NCI-H226 (cell line): ENCODE measurements around the gene NOP14.
"Not testable (repeated sequence)": the region's sequence is repeated elsewhere in the genome, so short reads cannot be mapped to it uniquely, and the experiment has no call there.

ENCODE experiments used
- DNase-seq: peaks from one replicate; pipeline ENCODE4 v3.0.0-alpha.2; 2015

NOP14 gene

DNA sequence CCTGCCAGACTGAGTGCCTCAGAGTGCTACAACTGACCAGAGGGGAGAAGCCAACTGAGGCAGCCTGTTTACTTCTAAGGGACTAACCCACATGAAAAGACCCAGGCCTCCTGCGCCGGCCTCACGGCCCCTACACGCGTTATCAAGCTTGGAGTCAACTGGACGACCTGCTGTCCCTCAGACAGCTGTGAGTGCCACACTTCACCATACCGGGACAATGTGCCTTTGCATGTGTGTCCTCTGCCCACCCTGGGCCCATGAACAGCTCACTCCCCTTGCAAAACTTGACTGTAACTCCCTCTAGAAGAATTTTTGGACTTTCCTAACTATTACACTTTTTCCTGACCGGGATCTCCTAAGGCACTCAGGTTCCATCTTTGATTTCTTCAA lies 1.8 kb downstream of the NOP14 start:
- no peak for DNase-seq

DNA sequence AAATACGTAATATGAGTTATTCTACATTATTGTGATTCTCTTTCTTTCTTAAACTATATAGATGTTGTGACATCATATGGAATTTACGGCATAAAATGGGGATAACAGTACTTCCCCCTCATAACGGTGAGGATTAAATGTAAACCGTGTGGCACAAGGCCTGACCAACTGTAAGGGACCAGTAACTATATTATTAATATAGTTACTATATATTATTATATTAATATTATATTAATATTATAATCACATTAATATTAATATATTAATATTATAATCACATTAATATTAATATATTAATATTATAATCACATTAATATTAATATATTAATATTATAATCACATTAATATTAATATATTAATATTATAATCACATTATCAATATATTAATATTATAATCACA lies 2.8 kb downstream of the NOP14 start:
- DNase-seq: not testable (repeated sequence)

DNA sequence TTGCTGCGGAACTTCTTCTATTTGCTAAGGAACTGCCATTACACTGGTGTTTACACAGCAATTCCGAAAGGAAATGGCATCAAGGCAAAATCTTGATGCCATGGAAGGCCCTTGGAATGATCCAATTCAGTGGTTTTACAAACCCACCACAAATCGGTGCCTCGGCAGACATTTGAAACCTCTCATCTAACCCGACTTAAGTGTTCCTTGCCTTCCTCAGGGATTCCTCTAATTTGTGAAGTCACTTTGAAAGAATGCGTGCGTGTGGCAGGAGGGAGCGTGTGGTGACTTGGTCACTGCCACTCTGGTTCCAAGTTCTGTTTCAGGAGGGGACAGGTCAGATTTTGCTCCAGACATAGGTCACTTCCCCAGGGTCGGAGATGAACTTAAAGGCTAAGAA lies 4.8 kb downstream of the NOP14 start:
- DNase-seq: no peak

DNA sequence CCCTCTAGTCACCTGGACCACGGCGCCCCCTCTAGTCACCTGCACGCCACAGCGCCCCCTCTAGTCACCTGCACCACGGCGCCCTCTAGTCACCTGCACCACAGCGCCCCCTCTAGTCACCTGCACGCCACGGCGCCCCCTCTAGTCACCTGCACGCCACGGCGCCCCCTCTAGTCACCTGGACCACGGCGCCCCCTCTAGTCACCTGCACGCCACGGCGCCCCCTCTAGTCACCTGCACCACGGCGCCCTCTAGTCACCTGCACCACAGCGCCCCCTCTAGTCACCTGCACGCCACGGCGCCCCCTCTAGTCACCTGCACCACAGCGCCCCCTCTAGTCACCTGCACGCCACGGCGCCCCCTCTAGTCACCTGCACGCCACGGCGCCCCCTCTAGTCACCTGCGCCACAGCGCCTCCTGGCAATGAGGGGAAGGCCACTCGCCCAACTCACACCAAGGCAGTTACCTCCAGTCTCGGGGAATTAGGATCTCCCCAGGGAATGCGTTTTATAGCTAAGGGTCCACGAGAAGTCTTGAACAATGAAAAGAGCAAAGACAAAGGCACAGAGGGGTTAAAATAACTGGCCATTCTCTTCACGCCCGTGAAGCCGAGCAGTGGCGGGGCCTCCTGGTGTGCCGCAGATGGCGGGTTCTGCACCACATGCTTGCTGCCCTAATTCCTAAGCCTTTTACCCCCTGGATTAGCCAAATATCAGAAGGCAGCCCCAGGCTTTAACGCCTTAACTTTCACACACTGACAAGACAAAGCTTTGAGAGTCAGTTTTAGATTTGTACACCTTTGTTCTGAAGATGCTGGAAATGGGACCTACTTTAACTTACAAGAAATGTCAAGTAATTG lies 7.8 kb downstream of the NOP14 start:
- DNase-seq: not testable (repeated sequence)

DNA sequence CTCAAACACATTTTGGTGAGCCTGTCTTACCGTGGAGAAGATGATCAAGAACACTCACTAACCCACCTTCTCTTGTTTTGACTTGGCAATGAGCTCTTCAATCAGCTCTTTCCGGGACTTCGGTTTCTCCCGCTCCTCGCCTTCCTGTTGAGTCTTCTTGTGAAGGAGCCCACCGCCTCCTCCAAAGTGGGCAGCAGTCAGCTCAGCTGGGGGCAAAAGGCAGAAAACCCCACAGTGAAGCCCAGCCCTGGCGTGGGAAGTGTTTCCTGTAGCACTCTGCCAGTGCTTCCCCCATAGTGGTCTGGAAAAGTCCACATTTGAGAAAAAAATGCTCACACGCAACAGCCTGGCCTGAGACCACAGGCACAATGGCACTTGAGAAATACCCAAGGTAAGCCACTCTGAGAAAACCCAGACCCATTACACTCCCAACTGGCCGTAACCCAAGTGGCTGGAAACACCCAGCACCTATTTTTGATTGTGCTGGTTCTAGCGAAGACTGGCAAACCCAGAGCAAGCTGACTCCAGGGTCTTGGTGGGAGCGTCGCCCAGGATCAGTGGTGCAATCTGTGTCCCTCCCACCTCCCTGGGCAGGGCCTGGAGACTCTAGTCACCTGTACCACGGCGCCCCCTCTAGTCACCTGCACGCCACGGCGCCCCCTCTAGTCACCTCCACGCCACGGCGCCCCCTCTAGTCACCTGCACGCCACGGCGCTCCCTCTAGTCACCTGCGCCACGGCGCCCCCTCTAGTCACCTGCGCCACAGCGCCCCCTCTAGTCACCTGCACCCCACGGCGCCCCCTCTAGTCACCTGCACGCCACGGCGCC lies 8.6 kb downstream of the NOP14 start:
- DNase-seq: no peak

DNA sequence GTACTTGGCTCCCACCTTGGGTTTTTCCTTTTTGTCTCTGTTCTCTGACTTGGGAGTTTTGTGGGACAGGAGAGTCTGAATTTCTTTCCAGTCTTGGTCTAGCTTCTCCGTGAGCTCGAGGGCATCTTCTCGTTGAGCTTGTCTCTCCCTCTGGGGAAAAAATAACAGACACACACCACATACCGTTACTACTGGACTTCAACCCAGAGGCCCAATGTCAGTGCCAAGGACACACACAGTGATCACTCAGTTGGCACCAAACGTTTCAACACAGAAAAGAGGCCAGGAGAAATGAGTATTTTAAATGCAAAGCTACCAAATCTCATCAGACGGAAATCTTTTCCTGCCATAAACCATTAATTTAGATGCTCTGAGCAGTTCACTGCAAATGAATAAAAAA lies 9.7 kb downstream of the NOP14 start:
- DNase-seq: no peak

DNA sequence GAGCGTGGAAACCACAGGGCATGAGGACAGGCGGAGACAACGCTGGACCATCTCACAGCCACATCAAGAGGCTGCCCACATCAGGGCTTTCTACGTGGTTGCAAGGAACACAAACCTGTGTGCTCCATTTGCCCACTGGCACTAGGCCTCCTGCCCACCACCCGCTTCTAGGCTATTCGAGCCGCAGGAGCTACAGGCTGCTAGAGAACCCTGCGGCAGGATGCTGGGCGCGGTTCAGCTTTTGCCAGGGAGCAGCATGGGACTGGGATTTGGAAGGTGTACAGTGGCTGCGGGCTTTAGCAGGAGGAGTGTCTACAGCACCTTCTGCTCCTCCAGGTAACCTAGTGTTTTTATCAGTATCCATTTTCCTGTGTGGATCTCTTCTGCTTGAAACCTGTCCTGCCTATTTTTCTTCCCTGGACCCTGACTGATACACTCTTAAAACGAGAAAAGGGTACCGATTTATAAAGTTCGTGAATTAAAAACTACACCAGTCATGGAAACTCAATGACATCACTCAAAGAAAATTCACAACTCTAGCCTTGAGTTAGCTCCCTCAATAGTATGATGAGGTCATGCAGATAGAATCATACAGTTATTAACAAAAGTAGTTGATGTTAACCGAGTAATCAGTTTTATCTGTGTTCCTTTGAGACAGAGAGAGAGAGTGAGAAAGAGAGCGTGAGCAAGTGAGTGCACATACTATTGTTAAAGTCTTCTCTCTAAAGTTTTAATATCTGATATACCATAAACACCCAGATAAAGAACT lies 12.8 kb downstream of the NOP14 start:
- DNase-seq: no peak

DNA sequence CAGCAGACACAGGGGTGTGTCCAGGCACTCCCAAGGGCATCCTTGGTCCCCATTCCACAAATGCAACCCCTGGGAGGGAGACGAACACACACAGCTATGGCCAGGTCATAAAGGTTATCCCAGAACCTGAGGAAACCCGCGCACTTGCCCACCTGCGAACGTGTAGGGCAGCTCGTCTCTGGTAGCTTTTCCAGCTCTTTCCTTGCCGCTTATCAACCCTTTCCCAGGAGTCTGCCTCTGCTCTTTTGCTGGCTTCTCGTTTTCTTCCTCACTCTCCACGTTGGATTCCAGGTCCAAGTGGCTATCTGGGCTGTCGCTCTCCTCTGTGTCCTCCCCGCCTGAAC lies 13.5 kb downstream of the NOP14 start:
- DNase-seq: no peak

DNA sequence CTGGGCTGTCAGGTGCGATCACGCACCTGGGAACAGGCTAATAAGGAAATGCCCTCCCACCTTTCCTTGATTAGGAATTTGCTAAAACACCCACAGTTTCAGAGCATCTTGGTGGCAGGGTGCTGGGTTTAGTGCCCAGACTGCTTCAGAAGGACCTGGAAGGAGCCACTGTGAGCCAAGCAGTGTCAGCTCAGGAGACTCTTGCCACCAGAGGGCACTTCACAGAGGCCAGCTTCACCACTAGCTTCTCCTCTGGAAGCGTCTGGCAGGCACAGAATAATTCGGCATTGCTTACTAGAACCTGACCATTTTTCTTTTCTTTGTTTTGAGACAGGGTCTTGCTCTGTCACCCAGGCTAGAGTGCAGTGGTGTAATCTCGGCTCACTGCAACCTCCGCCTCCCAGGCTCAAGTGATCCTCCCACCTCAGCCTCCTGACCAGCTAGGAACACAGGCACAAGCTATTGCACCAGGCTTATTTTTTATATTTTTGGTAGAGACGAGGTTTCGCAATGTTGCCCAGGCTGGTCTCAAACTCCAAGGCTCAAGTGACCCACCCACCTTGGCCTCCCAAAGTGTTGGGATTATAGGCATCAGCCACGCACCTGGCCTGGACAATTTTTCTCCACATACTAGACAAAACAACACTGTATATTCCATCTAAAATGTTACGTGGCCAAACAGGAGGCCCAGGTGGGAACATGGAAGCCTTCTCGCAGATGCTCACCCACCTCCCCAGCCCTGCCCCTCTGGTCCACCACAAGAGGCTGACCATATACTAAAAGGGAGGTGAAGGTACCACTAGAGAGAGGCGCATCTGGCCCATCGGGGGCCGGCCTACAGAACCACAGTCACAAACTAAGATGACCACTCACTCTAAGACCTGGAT lies 14.1 kb downstream of the NOP14 start:
- no peak for DNase-seq

DNA sequence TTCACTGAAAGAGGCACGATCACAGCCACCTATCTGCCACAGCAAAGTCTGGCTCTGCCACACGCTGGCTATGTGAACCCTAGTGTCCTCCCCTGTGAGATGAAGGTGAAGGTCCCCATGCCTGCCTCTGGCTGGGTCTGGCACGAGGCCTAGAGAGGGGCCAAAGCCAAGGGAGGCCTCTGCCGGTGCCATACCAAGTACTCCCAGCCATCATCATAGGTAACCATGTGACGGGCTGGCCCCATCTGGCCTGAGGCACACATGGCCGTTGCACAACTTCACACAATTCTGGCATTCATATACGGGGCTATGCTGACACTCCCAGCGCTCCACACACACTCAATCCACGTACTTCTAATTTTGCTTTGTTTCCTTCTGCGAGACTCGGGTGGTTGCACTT lies 15.3 kb downstream of the NOP14 start:
- DNase-seq: no peak

DNA sequence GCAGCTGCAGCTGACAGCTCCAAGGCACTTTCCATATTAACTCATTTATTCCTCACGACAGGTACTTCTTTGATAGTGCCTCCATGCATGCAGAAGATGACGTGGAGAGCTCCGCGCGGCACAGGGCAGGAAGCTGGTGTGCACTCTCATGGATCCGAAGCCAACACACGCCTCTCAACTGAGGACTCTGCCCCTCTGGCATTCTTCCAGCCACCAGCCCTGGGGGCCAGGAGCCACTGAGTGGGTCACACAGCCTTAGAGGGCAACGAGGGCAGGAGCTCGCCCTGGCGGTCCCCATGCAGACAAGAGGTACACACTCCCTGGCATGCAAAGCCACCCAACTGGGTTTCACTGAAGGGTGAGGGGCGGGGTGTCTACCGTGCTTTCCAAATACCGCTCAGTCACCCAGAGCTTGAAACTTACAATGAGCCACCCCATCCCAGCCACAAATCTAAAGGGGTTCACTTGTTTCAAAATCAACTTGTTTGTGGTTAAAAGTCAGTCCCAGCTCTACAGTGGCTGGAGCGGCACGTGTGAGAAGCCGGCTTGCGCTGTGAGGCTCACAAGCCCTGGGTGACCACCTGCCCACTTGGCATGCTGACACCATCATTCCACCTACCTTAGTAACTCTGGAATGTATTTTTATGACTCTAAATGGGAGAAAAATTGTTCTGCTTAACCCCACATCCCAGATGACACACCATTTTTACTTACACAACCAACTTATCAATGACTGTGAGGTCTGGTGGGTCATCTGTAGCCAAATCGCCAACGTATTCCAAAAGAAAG lies 16.2 kb downstream of the NOP14 start:
- no peak for DNase-seq

DNA sequence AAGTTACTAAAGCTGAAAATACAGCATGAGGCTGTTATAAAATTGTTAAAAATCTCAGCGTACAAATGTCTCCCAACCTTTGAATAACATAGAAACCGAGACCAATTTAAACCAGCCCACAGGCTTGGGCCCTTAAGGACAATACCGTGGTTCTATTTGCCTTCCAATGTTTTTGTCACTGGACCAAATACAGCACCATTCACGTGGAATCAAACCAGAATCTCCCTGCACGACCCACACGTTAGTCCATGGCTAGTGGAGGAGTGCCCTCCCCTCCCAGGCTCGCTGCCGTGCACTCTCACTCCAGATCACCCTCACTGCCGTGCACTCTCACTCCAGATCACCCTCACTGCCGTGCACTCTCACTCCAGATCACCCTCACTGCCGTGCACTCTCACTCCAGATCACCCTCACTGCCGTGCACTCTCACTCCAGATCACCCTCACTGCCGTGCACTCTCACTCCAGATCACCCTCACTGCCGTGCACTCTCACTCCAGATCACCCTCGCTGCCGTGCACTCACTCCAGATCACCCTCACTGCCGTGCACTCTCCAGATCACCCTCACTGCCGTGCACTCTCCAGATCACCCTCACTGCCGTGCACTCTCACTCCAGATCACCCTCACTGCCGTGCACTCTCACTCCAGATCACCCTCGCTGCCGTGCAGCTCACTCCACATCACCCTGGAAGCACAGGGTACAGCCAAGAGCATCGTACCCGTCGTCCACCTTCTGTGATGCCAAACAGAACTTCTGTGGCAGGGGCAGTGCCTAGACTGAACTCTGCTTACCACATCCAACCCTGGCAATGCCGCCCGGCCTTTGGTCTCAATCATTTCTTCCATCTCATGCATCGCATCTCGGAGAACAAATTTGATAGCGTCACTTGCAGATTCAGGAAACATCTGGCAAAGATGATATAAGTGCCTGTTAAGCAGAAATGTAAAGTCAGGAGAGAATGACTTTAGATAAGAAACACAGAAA lies 17.3 kb downstream of the NOP14 start:
- DNase-seq: not testable (repeated sequence)

DNA sequence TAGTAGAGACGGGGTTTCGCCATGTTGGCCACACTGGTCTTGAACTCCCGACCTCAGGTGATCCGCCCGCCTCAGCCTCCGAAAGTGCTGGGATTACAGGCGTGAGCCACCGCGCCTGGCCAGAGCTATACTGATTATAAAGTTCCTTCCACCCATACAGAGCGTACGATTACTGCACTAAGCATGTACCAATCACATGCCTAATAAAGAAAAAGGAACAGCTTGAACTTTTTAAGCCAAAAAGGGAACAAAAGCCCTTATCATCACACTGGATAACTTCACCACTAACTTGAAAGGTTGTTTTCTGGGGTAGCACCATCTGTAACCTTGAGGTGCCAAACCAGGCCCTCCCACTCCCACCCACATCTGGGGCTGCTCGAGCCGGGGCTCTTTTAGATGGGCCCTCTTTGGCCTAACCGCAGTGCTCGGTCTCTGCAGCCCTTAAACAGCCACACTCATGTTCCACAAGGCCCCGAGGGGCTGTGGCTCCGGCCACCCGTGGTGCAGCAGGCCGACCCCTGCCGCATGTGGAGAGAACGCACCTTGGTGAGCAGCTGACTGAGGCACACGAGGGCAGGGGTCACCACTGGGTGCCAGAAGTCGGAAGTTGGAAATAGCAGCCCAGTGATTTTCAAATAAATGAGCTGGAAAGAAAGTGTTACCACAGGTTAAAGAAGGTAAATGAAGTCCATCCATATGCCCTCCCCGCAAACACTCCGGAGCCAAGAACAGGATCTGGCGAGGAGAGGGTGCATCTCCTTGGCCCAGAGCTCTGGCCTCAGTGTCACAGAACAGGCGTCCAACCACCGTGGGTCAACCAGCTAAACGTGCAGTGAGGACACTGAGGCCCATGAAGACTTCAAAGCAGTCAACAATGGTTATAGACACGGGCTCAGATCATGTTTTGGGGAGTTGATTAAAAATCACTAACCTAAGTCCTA lies 18.4 kb downstream of the NOP14 start:
- DNase-seq: no peak

DNA sequence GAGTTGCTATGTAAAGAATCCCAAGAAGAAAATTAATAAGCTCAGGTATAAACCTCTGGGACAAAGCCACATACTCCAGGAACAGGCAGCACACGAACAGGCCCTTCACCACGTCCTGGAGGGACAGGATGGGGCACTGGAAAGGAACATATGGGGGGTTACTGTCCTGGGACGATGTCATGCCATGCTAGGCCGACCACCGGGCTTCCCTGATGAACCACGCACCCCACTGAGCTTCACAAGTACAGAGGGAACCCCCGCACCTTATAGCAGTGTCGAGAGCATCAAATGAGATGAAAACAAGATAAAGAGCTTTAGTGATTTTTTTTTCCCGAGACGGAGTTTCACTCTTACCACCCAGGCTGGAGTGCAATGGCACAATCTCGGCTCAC lies 19.1 kb downstream of the NOP14 start:
- DNase-seq: no peak

DNA sequence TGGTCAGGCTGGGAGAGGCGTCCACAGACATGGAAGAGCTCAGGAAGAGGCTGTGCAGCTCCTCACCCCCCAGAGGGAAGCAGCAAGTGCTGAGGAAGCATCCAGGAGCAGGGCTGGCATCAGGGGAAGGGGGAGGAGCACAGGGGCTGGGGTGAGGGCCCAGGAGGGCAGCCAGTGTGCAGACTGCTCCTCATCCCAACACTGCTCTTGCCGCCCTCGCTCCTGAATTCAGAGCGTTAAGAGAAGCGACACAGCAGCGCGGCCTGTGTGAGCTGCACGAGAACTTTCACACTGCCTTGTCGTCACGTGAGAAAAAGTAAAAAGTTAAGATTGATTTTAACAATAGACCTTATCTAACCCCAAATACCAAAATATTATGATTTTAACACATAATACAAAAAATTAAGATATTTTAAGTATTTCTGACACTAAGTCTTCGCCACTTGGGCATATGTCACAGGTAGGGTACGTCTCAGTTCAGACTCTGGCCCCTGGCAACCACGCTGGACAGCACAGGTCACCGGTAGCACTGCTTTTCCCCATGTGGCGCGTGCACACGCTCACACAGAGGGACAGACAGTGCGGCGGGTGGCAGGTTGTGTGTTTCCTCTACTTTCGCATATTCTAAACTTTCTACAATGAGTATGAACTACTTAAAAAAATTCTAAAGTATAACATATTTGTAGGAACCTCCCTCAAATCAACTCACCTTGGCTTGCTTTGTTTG lies 19.7 kb downstream of the NOP14 start:
- DNase-seq: no peak

DNA sequence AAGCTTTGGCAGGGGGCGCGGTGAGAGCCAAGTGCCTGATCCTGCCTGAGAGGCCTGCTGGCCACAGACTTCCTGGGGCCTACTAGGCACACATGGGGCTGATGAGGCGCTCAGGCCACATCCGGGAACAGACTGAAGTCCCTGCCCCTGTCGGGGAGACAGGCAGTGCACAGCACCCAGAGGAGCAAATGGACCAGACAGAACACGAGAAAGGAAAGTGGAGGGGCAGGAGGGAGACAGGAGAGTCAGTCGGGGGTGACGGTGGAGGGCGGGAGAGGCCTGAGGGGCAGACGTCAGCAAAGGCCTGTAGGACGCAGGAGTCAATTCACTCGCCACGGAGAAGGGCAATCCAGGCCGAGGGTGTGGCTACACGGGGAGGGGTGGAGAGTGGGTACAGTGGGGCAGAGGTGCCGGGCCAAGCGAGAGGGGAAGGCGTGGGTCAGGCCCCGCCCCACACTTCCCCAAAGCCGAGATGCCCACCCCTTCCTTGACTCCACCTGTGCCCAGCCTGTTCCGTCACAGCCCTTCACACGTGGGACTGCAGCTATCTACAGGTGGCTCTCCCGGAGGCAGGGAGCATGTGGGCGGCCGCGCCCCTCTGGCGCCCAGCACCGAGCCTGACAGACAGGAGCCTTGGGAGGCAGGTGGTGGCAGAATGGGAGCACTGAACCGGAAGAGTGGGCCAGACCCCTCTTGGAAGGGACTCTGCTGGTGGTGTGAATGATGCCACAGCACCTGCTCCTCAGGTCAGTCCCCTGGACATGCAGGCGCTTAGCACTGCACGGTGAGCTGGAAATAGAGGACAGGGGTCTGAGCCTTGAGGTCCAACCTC lies 20.5 kb downstream of the NOP14 start:
- no peak for DNase-seq

DNA sequence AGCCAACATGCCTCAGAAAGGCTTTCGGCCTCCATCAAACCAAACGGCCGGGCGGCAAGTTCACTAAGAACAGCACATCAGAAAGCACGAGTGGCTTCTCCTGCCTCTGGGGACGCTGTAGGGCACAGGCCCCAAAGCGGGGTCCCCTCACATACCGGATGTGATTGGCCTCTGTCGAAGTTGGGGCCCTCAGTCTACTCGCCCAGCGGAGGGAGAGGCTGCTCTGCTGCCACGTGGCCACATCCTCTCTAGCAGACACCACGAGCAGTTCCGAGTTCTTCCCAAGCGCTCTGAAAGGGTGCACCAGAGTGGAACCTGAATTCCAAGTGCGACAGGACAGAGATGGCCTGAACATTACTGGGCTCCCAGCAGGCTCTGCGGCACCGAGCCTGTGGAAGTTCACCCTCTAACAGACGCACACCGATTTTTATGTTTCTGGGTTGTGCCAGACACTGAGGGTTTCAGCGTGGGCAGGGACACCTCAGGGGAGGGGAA lies 21.1 kb downstream of the NOP14 start:
- no peak for DNase-seq
